Central memory CD4-positive, alpha-beta T cell (primary cell): ENCODE results near the gene FAM170B.
A peak's percentile ranks its signal among the peaks of the same experiment; 100 is the strongest.

Experiments
- DNase-seq: peaks from one replicate; pipeline ENCODE4 v3.0.0; 2022
- total RNA-seq, 3 experiments: gene quantifications; one replicate each; lab custom pipeline; 2026; lab: John Stamatoyannopoulos, UW

Gene FAM170B
- 0 reads per million in 3 experiments for total RNA-seq

- no peak for DNase-seq
Measured at GRCh38 chr10:49133706-49134248, at the start of gene FAM170B. FAM170B (minus strand) TSS chr10:49134021; CDS start chr10:49133918, 103 bp downstream.

GRCh38 chr10:49182776-49183175 lies 49.0 kb upstream of the FAM170B start:
- no peak for DNase-seq

GRCh38 chr10:49180444-49180860 lies 46.6 kb upstream of the FAM170B start:
- no peak for DNase-seq

- DNase-seq = no peak
Measured at GRCh38 chr10:49179699-49180443, 46.0 kb upstream of the FAM170B start.

GRCh38 chr10:49178489-49179471 lies 45.0 kb upstream of the FAM170B start:
- no peak for DNase-seq

GRCh38 chr10:49177391-49178355 lies 43.9 kb upstream of the FAM170B start:
- DNase-seq = peak; percentile 33

- DNase-seq = no peak
Measured at GRCh38 chr10:49176310-49177268, 42.8 kb upstream of the FAM170B start.

- no peak for DNase-seq
Measured at GRCh38 chr10:49175587-49176309, 41.9 kb upstream of the FAM170B start.

- no peak for DNase-seq
Measured at GRCh38 chr10:49174926-49175500, 41.2 kb upstream of the FAM170B start.

GRCh38 chr10:49174261-49174925 lies 40.6 kb upstream of the FAM170B start:
- DNase-seq = no peak

GRCh38 chr10:49173853-49174252 lies 40.0 kb upstream of the FAM170B start:
- no peak for DNase-seq

GRCh38 chr10:49173201-49173772 lies 39.5 kb upstream of the FAM170B start:
- no peak for DNase-seq

- no peak for DNase-seq
Measured at GRCh38 chr10:49172777-49173132, 38.9 kb upstream of the FAM170B start.

GRCh38 chr10:49172061-49172776 lies 38.4 kb upstream of the FAM170B start:
- DNase-seq = no peak

GRCh38 chr10:49171326-49172060 lies 37.7 kb upstream of the FAM170B start:
- DNase-seq = no peak

- no peak for DNase-seq
Measured at GRCh38 chr10:49170632-49171325, 37.0 kb upstream of the FAM170B start.

- no peak for DNase-seq
Measured at GRCh38 chr10:49169776-49170175, 36.0 kb upstream of the FAM170B start.
